ENCODE measurements around the gene GALNT13. TPM values are rescaled to one million over a fixed set of nuclear protein-coding genes. Genes with fewer than 3 reads are reported as not detected.

The GALNT13 gene
- total and polyA plus RNA-seq, 10 of the 15 experiments (the other 5 are each of a cell fraction or from before 2014, with no cell fraction given) = 0.04 TPM; not detected in 9

GRCh38 chr2:153828335-153828734, 43.4 kb upstream of the GALNT13 start:
- ChIA-PET RAD21 (ENCODE audit: unreplicated experiment) (no interaction called here), POLR2A (no interaction called here), SMC1A (ENCODE audit: uncharacterized antibody, unreplicated experiment) (no interaction called here), CTCF (no interaction called here)
- ATAC-seq (no peak), FAIRE-seq (no peak), DNase-seq (ENCODE audit: low read depth, low spot score) (no peak)
- no peaks in the 10 kb centered on the region for H3K36me3 ChIP-seq (ENCODE audit: control insufficient read depth in 2 of 2, insufficient read depth in 2 of 2, low read length in 1 of 2)
- H3K4me3 ChIP-seq = no peak overlapping the region
- no peak for TF ChIP-seq STAT1 (conservative IDR thresholded peaks at IDR 0.05)
- TF ChIP-seq NFXL1 (IDR thresholded peaks at IDR 0.05; ENCODE audit: borderline replicate concordance) = no peak
- no peak for TF ChIP-seq ETV6 (conservative IDR thresholded peaks at IDR 0.05 in 1 of 2, IDR thresholded peaks at IDR 0.05 in 1 of 2; ENCODE audit: borderline replicate concordance in 1 of 2, low read depth in 1 of 2)
- TF ChIP-seq MYC (IDR thresholded peaks at IDR 0.05; ENCODE audit: insufficient read depth, insufficient read length, insufficient replicate concordance, low read length, severe bottlenecking) = no peak
- TF ChIP-seq RAD21 (IDR thresholded peaks at IDR 0.05; ENCODE audit: insufficient read depth, low read depth, low read length) = no peak
- no peak for TF ChIP-seq ZBTB4 (CRISPR knock-in tag; IDR thresholded peaks at IDR 0.05)
- no peak for TF ChIP-seq TCF3 (IDR thresholded peaks at IDR 0.05; ENCODE audit: borderline replicate concordance, insufficient read depth, low read depth, low read length)
- TF ChIP-seq KLF5 (IDR thresholded peaks at IDR 0.05; ENCODE audit: partially characterized antibody) = no peak
- no peak for TF ChIP-seq ZBTB40 (IDR thresholded peaks at IDR 0.05; ENCODE audit: borderline replicate concordance)
- TF ChIP-seq ELK1 (IDR thresholded peaks at IDR 0.05; ENCODE audit: low read depth, low read length) = no peak
- no peak for TF ChIP-seq SRF (IDR thresholded peaks at IDR 0.05; ENCODE audit: low read depth in 2 of 2, low read length in 2 of 2)
- TF ChIP-seq GATAD2B (conservative IDR thresholded peaks at IDR 0.05; ENCODE audit: low read depth) = no peak
- no peak for TF ChIP-seq CHD2 (IDR thresholded peaks at IDR 0.05; ENCODE audit: borderline replicate concordance, low read depth, low read length)
- no peak for TF ChIP-seq IKZF2 (IDR thresholded peaks at IDR 0.05)
- TF ChIP-seq PKNOX1 (IDR thresholded peaks at IDR 0.05) = no peak
- H3K9ac ChIP-seq (ENCODE audit: control insufficient read depth, insufficient read depth, low read length) = no peak overlapping the region
- H4K20me1 ChIP-seq (ENCODE audit: control insufficient read depth, insufficient read depth) = no peaks in the 10 kb centered on the region
- intact Hi-C loops (cut with micrococcal nuclease; ENCODE audit: unreplicated experiment) = no loop called here
- no TSS peak for BruUV-seq (replicated peaks)
- H3K9me3 ChIP-seq (replicated peaks; ENCODE audit: control insufficient read depth, insufficient read depth, low read length) = no peaks in the 10 kb centered on the region
- H3K4me2 ChIP-seq (ENCODE audit: control insufficient read depth, insufficient read depth) = no peak overlapping the region
- no peaks in the 10 kb centered on the region for H3K27me3 ChIP-seq (replicated peaks in 1 of 2; ENCODE audit: control insufficient read depth in 2 of 2, insufficient read depth in 2 of 2, low read length in 1 of 2)
- H3K79me2 ChIP-seq (ENCODE audit: control insufficient read depth, insufficient read depth, low read length) = no peaks in the 10 kb centered on the region
- in situ Hi-C loops (cut with MboI) = no loop called here
- H2AFZ ChIP-seq (ENCODE audit: control insufficient read depth, low read depth, low read length) = no peak overlapping the region
- no peaks in the 10 kb centered on the region for H3K4me1 ChIP-seq (ENCODE audit: control insufficient read depth, insufficient read depth, low read length)
- 1% methylated on average over 6 of the region's 6 CpGs for WGBS (ENCODE audit: insufficient coverage, insufficient replicate concordance, low lambda C conversion rate, missing lambda C conversion rate)
- H3K27ac ChIP-seq (ENCODE audit: control insufficient read depth, insufficient read depth) = no peak overlapping the region

Measured in GM12878 (cell line).